A549 (cell line): ENCODE results near the gene CELSR1.

Source experiments
- BHLHE40 ChIP-seq: IDR thresholded peaks from 2 replicates; pipeline ENCODE4 v1.6.1; 2012; ENCODE audit warnings: low read depth, low read length, inconsistent platforms
- CEBPB ChIP-seq, 2 experiments: fragments of >200 bp in 1 of 2; sonication (Bioruptor Twin) in 1 of 2; formaldehyde crosslinking in 1 of 2; IDR thresholded peaks; 2 replicates each; pipeline ENCODE4 v1.6.1; 2012 to 2016
- CHD2 ChIP-seq: fragments of 150-350 bp; IDR thresholded peaks from 2 replicates; pipeline ENCODE4 v1.6.1; 2014; ENCODE audit warnings: low read length; ENCODE audit not compliant: partially characterized antibody
- FOSL2 ChIP-seq, 2 experiments: fragments of 450-650 bp in 1 of 2; fragments of >200 bp in 1 of 2; sonication (Bioruptor Twin) in 1 of 2; formaldehyde crosslinking; IDR thresholded peaks; 2 replicates each; pipeline versions ENCODE4 v1.5.0 to v1.6.1; 2016 to 2020; ENCODE audit warnings: mild to moderate bottlenecking in 1 of 2, moderate library complexity in 1 of 2
- HEYL ChIP-seq: fragments of 250-450 bp; sonication (Bioruptor Pico); IDR thresholded peaks from 2 replicates; pipeline ENCODE4 v1.8.0; 2021; ENCODE audit warnings: mild to moderate bottlenecking, moderate library complexity
- JUN ChIP-seq, 2 experiments: fragments of >200 bp; sonication (Bioruptor Twin); formaldehyde crosslinking; IDR thresholded peaks; 2 replicates in 1 of 2; 3 replicates in 1 of 2; pipeline ENCODE4 v1.6.1; 2016 to 2017
- NFE2L2 ChIP-seq: fragments of 150-350 bp; conservative IDR thresholded peaks from 2 replicates; pipeline ENCODE4 v1.6.1; 2014; ENCODE audit warnings: low read length
- RCOR1 ChIP-seq: fragments of 150-350 bp; IDR thresholded peaks from 2 replicates; pipeline ENCODE4 v1.6.1; 2014; ENCODE audit warnings: antibody characterized with exemption, low read length, low read depth
- REST ChIP-seq: fragments of 200-600 bp; sonication (generic); IDR thresholded peaks from 2 replicates; pipeline ENCODE4 v1.6.1; 2016; ENCODE audit warnings: antibody characterized with exemption, mild to moderate bottlenecking, moderate library complexity
- SMC3 ChIP-seq: fragments of >200 bp; sonication (Bioruptor Twin); formaldehyde crosslinking; IDR thresholded peaks from 3 replicates; pipeline ENCODE4 v1.6.1; 2018; ENCODE audit warnings: inconsistent platforms
- ZC3H11A ChIP-seq: fragments of 450-650 bp; IDR thresholded peaks from 2 replicates; pipeline ENCODE4 v1.6.1; 2014; ENCODE audit warnings: antibody characterized with exemption, mild to moderate bottlenecking
- TF ChIP-seq, protein P1 (sequence below): fragments of >200 bp; sonication (Bioruptor Twin); formaldehyde crosslinking; IDR thresholded peaks from 3 replicates; pipeline ENCODE4 v1.5.1; 2016
- TF ChIP-seq, protein P2 (sequence below): fragments of >200 bp; sonication (Bioruptor Twin); formaldehyde crosslinking; IDR thresholded peaks from 3 replicates; pipeline ENCODE4 v1.6.1; 2016
- TF ChIP-seq, protein P3 (sequence below): IDR thresholded peaks from 2 replicates; pipeline ENCODE4 v1.6.1; 2012

GRCh38 chr22:46336119-46337078, 201.0 kb downstream of the CELSR1 start:
- no peak for TF ChIP-seq REST
- TF ChIP-seq CEBPB (IDR thresholded peaks at IDR 0.05): no peak
- TF ChIP-seq, protein P1, sequence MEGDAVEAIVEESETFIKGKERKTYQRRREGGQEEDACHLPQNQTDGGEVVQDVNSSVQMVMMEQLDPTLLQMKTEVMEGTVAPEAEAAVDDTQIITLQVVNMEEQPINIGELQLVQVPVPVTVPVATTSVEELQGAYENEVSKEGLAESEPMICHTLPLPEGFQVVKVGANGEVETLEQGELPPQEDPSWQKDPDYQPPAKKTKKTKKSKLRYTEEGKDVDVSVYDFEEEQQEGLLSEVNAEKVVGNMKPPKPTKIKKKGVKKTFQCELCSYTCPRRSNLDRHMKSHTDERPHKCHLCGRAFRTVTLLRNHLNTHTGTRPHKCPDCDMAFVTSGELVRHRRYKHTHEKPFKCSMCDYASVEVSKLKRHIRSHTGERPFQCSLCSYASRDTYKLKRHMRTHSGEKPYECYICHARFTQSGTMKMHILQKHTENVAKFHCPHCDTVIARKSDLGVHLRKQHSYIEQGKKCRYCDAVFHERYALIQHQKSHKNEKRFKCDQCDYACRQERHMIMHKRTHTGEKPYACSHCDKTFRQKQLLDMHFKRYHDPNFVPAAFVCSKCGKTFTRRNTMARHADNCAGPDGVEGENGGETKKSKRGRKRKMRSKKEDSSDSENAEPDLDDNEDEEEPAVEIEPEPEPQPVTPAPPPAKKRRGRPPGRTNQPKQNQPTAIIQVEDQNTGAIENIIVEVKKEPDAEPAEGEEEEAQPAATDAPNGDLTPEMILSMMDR: no peak
- TF ChIP-seq, protein P2, sequence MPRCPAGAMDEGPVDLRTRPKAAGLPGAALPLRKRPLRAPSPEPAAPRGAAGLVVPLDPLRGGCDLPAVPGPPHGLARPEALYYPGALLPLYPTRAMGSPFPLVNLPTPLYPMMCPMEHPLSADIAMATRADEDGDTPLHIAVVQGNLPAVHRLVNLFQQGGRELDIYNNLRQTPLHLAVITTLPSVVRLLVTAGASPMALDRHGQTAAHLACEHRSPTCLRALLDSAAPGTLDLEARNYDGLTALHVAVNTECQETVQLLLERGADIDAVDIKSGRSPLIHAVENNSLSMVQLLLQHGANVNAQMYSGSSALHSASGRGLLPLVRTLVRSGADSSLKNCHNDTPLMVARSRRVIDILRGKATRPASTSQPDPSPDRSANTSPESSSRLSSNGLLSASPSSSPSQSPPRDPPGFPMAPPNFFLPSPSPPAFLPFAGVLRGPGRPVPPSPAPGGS: no peak
- no peak for TF ChIP-seq BHLHE40
- TF ChIP-seq ZC3H11A: no peak
- no peak for TF ChIP-seq CHD2
- TF ChIP-seq JUN (IDR thresholded peaks at IDR 0.05): no peak; a peak in 1 of 5 replicates
- TF ChIP-seq, protein P3, sequence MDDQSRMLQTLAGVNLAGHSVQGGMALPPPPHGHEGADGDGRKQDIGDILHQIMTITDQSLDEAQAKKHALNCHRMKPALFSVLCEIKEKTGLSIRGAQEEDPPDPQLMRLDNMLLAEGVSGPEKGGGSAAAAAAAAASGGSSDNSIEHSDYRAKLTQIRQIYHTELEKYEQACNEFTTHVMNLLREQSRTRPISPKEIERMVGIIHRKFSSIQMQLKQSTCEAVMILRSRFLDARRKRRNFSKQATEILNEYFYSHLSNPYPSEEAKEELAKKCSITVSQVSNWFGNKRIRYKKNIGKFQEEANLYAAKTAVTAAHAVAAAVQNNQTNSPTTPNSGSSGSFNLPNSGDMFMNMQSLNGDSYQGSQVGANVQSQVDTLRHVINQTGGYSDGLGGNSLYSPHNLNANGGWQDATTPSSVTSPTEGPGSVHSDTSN: no peak
- no peak for TF ChIP-seq HEYL (CRISPR knock-in tag)
- no peak for TF ChIP-seq NFE2L2
- no peak for TF ChIP-seq RCOR1
- TF ChIP-seq FOSL2 (IDR thresholded peaks at IDR 0.05): no peak
- TF ChIP-seq FOSL2 (CRISPR knock-in tag; IDR thresholded peaks at IDR 0.05): no peak
- TF ChIP-seq SMC3: no peak
